GM23338 (cell line): ENCODE measurements around the gene CD79A. TPM values are rescaled to one million over a fixed set of nuclear protein-coding genes. Genes with fewer than 3 reads are reported as not detected.

Source experiments
- ATAC-seq: fragments of 200-7000 bp; cut with Tn5 transposase; 3 replicates; pipeline ENCODE4 v1.9.1; 2020
- DNase-seq: peaks from one replicate; pipeline ENCODE4 v3.0.0-alpha.2; 2015; ENCODE audit warnings: low spot score
- H2AFZ ChIP-seq: fragments of 200-600 bp; sonication (generic); 2 replicates; pipeline ENCODE4 v1.8.0; 2016; ENCODE audit warnings: antibody characterized with exemption, mild to moderate bottlenecking, moderate library complexity
- H3F3A ChIP-seq: fragments of 200-600 bp; sonication (generic); replicated peaks from 2 replicates; pipeline ENCODE4 v1.8.0; 2017; ENCODE audit warnings: antibody characterized with exemption, mixed run types, low read depth
- H3K27ac ChIP-seq: fragments of 200-600 bp; sonication (generic); 2 replicates; pipeline ENCODE4 v1.6.1; 2016; ENCODE audit warnings: low read depth
- H3K27me3 ChIP-seq: fragments of 200-600 bp; sonication (generic); 2 replicates; pipeline ENCODE4 v1.8.0; 2016; ENCODE audit warnings: mild to moderate bottlenecking, mixed run types, moderate library complexity; ENCODE audit not compliant: insufficient read depth
- H3K36me3 ChIP-seq: fragments of 200-600 bp; sonication (generic); 2 replicates; pipeline ENCODE4 v1.8.0; 2016; ENCODE audit warnings: mild to moderate bottlenecking; ENCODE audit not compliant: insufficient read depth
- H3K4me1 ChIP-seq: fragments of 200-600 bp; sonication (generic); 2 replicates; pipeline ENCODE4 v1.8.0; 2016; ENCODE audit warnings: mild to moderate bottlenecking, moderate library complexity; ENCODE audit not compliant: insufficient read depth
- H3K4me2 ChIP-seq: fragments of 200-600 bp; sonication (generic); 2 replicates; pipeline ENCODE4 v1.7.1; 2017; ENCODE audit warnings: mixed run types
- H3K4me3 ChIP-seq: fragments of 200-600 bp; sonication (generic); 2 replicates; pipeline ENCODE4 v1.6.1; 2016; ENCODE audit warnings: mixed run types
- H3K79me2 ChIP-seq: fragments of 200-600 bp; sonication (generic); replicated peaks from 2 replicates; pipeline ENCODE4 v1.8.0; 2017; ENCODE audit warnings: mild to moderate bottlenecking; ENCODE audit not compliant: insufficient read depth
- H3K9me2 ChIP-seq: fragments of 200-600 bp; sonication (generic); 2 replicates; pipeline ENCODE4 v1.8.0; 2017; ENCODE audit not compliant: insufficient read depth
- H4K20me1 ChIP-seq: fragments of 200-600 bp; sonication (generic); replicated peaks from 2 replicates; pipeline ENCODE4 v1.8.0; 2017; ENCODE audit warnings: mild to moderate bottlenecking; ENCODE audit not compliant: insufficient read depth
- H3K27ac Mint-ChIP-seq: 2 replicates; pipeline ENCODE4 v1.8.0; 2020; ENCODE audit warnings: inconsistent platforms, mild to moderate bottlenecking, moderate library complexity, mixed read lengths
- H3K27me3 Mint-ChIP-seq: 3 replicates; pipeline ENCODE4 v1.8.0; 2022; ENCODE audit warnings: low read depth, mild to moderate bottlenecking, moderate library complexity, mixed read lengths, inconsistent platforms; ENCODE audit not compliant: insufficient read depth, poor library complexity
- H3K36me3 Mint-ChIP-seq: 3 replicates; pipeline ENCODE4 v1.8.0; 2021; ENCODE audit warnings: low read depth, mild to moderate bottlenecking, inconsistent platforms, moderate library complexity, mixed read lengths
- H3K4me1 Mint-ChIP-seq: 3 replicates; pipeline ENCODE4 v1.8.0; 2020; ENCODE audit warnings: mild to moderate bottlenecking, inconsistent platforms, mixed read lengths
- H3K4me3 Mint-ChIP-seq: 3 replicates; pipeline ENCODE4 v1.8.0; 2021; ENCODE audit warnings: moderate library complexity, mild to moderate bottlenecking, inconsistent platforms, mixed read lengths
- H3K9me3 Mint-ChIP-seq: 3 replicates; pipeline ENCODE4 v1.8.0; 2020; ENCODE audit warnings: moderate library complexity, mild to moderate bottlenecking, inconsistent platforms, mixed read lengths
- CREB1 ChIP-seq: fragments of 250-450 bp; sonication (Bioruptor Pico); IDR thresholded peaks from 2 replicates; pipeline ENCODE4 v1.5.0; 2020; ENCODE audit warnings: low read depth, mild to moderate bottlenecking, moderate library complexity
- CTCF ChIP-seq, 2 experiments: fragments of 200-600 bp in 1 of 2; sonication (generic) in 1 of 2; conservative IDR thresholded peaks; 2 replicates each; pipeline versions ENCODE4 v1.5.1 to v1.6.1; 2016 to 2017; ENCODE audit warnings: antibody characterized with exemption in 2 of 2, low read depth in 2 of 2, mild to moderate bottlenecking in 2 of 2, moderate library complexity in 1 of 2
- ETS1 ChIP-seq: IDR thresholded peaks from 2 replicates; pipeline ENCODE4 v1.6.1; 2016; ENCODE audit warnings: antibody characterized with exemption
- EZH2 ChIP-seq: fragments of 200-600 bp; sonication (generic); IDR thresholded peaks from one replicate; pipeline ENCODE4 v1.8.0; 2017; ENCODE audit warnings: antibody characterized with exemption, mild to moderate bottlenecking, low read depth; ENCODE audit not compliant: unreplicated experiment
- EZH2phosphoT487 ChIP-seq: fragments of 200-600 bp; sonication (generic); IDR thresholded peaks from one replicate; pipeline ENCODE4 v1.8.1; 2018; ENCODE audit warnings: antibody characterized with exemption; ENCODE audit not compliant: unreplicated experiment
- NANOG ChIP-seq: IDR thresholded peaks from 2 replicates; pipeline ENCODE4 v1.6.1; 2016; ENCODE audit warnings: antibody characterized with exemption, borderline replicate concordance
- POLR2AphosphoS5 ChIP-seq: IDR thresholded peaks from 2 replicates; pipeline ENCODE4 v1.6.1; 2016; ENCODE audit warnings: antibody characterized with exemption, low read depth
- STAT1 ChIP-seq: IDR thresholded peaks from one replicate; pipeline ENCODE4 v1.6.1; 2016; ENCODE audit warnings: antibody characterized with exemption; ENCODE audit not compliant: unreplicated experiment
- ZNF114 ChIP-seq: fragments of 250-450 bp; sonication (Bioruptor Pico); IDR thresholded peaks from 2 replicates; pipeline ENCODE4 v1.5.0; 2020; ENCODE audit warnings: mild to moderate bottlenecking, moderate library complexity
- ZNF331 ChIP-seq: fragments of 250-450 bp; sonication (Bioruptor Pico); IDR thresholded peaks from 2 replicates; pipeline ENCODE4 v1.5.0; 2020; ENCODE audit warnings: low read depth, mild to moderate bottlenecking, moderate library complexity
- polyA plus RNA-seq: library from polyadenylated mRNA; unstranded; fragments of >200 nt; fragmentation: Nextera tagmentation; extraction: Ambion mirVana; gene quantifications from 2 replicates; pipeline ENCODE4 v1.2.1, GENCODE V29; 2016
- total RNA-seq: library from RNA; depleted of rRNA; stranded (reverse); fragments of >200 nt; shearing (Covaris generic); gene quantifications from 2 replicates; pipeline ENCODE4 v1.2.3, GENCODE V29; 2014
- TF ChIP-seq, protein P1 (sequence below): IDR thresholded peaks from one replicate; pipeline ENCODE4 v1.6.1; 2018; ENCODE audit warnings: antibody characterized with exemption; ENCODE audit not compliant: unreplicated experiment
- TF ChIP-seq, protein P2 (sequence below): fragments of 250-450 bp; sonication (Bioruptor Pico); IDR thresholded peaks from 2 replicates; pipeline ENCODE4 v1.5.0; 2020; ENCODE audit warnings: mild to moderate bottlenecking, moderate library complexity

CD79A gene
- total and polyA plus RNA-seq, 2 experiments from 2014 or later, result 0.27 TPM; not detected in 1

- peak overlapping the region; percentile 70; the same call in 1 of the 2 replicates for H3K27ac Mint-ChIP-seq
- peaks cover 72% of the 10 kb centered on the region for H3K79me2 ChIP-seq
- peak overlapping the region; percentile 69 for H3K4me3 ChIP-seq
- TF ChIP-seq CTCF (conservative IDR thresholded peaks at IDR 0.05; ENCODE audit: low read depth in 2 of 2), result no peak
- no peak for TF ChIP-seq STAT1
- TF ChIP-seq NANOG, result no peak
- no peak for TF ChIP-seq ZNF331 (CRISPR knock-in tag)
- no peak for TF ChIP-seq EZH2
- TF ChIP-seq POLR2AphosphoS5, result no peak
- TF ChIP-seq, protein P1, sequence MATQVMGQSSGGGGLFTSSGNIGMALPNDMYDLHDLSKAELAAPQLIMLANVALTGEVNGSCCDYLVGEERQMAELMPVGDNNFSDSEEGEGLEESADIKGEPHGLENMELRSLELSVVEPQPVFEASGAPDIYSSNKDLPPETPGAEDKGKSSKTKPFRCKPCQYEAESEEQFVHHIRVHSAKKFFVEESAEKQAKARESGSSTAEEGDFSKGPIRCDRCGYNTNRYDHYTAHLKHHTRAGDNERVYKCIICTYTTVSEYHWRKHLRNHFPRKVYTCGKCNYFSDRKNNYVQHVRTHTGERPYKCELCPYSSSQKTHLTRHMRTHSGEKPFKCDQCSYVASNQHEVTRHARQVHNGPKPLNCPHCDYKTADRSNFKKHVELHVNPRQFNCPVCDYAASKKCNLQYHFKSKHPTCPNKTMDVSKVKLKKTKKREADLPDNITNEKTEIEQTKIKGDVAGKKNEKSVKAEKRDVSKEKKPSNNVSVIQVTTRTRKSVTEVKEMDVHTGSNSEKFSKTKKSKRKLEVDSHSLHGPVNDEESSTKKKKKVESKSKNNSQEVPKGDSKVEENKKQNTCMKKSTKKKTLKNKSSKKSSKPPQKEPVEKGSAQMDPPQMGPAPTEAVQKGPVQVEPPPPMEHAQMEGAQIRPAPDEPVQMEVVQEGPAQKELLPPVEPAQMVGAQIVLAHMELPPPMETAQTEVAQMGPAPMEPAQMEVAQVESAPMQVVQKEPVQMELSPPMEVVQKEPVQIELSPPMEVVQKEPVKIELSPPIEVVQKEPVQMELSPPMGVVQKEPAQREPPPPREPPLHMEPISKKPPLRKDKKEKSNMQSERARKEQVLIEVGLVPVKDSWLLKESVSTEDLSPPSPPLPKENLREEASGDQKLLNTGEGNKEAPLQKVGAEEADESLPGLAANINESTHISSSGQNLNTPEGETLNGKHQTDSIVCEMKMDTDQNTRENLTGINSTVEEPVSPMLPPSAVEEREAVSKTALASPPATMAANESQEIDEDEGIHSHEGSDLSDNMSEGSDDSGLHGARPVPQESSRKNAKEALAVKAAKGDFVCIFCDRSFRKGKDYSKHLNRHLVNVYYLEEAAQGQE, result no peak
- TF ChIP-seq, protein P2, sequence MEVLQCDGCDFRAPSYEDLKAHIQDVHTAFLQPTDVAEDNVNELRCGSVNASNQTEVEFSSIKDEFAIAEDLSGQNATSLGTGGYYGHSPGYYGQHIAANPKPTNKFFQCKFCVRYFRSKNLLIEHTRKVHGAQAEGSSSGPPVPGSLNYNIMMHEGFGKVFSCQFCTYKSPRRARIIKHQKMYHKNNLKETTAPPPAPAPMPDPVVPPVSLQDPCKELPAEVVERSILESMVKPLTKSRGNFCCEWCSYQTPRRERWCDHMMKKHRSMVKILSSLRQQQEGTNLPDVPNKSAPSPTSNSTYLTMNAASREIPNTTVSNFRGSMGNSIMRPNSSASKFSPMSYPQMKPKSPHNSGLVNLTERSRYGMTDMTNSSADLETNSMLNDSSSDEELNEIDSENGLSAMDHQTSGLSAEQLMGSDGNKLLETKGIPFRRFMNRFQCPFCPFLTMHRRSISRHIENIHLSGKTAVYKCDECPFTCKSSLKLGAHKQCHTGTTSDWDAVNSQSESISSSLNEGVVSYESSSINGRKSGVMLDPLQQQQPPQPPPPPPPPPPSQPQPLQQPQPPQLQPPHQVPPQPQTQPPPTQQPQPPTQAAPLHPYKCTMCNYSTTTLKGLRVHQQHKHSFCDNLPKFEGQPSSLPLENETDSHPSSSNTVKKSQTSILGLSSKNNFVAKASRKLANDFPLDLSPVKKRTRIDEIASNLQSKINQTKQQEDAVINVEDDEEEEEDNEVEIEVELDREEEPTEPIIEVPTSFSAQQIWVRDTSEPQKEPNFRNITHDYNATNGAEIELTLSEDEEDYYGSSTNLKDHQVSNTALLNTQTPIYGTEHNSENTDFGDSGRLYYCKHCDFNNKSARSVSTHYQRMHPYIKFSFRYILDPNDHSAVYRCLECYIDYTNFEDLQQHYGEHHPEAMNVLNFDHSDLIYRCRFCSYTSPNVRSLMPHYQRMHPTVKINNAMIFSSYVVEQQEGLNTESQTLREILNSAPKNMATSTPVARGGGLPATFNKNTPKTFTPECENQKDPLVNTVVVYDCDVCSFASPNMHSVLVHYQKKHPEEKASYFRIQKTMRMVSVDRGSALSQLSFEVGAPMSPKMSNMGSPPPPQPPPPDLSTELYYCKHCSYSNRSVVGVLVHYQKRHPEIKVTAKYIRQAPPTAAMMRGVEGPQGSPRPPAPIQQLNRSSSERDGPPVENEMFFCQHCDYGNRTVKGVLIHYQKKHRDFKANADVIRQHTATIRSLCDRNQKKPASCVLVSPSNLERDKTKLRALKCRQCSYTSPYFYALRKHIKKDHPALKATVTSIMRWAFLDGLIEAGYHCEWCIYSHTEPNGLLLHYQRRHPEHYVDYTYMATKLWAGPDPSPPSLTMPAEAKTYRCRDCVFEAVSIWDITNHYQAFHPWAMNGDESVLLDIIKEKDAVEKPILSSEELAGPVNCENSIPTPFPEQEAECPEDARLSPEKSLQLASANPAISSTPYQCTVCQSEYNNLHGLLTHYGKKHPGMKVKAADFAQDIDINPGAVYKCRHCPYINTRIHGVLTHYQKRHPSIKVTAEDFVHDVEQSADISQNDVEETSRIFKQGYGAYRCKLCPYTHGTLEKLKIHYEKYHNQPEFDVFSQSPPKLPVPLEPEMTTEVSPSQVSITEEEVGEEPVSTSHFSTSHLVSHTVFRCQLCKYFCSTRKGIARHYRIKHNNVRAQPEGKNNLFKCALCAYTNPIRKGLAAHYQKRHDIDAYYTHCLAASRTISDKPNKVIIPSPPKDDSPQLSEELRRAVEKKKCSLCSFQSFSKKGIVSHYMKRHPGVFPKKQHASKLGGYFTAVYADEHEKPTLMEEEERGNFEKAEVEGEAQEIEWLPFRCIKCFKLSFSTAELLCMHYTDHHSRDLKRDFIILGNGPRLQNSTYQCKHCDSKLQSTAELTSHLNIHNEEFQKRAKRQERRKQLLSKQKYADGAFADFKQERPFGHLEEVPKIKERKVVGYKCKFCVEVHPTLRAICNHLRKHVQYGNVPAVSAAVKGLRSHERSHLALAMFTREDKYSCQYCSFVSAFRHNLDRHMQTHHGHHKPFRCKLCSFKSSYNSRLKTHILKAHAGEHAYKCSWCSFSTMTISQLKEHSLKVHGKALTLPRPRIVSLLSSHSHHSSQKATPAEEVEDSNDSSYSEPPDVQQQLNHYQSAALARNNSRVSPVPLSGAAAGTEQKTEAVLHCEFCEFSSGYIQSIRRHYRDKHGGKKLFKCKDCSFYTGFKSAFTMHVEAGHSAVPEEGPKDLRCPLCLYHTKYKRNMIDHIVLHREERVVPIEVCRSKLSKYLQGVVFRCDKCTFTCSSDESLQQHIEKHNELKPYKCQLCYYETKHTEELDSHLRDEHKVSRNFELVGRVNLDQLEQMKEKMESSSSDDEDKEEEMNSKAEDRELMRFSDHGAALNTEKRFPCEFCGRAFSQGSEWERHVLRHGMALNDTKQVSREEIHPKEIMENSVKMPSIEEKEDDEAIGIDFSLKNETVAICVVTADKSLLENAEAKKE, result no peak
- no peak for TF ChIP-seq ZNF114 (CRISPR knock-in tag)
- TF ChIP-seq EZH2phosphoT487, result no peak
- no peak for TF ChIP-seq CREB1 (CRISPR knock-in tag)
- no peak for TF ChIP-seq ETS1
- DNase-seq, result no peak
- no peak overlapping the region for H2AFZ ChIP-seq
- peaks cover 65% of the 10 kb centered on the region for H3F3A ChIP-seq
- H3K27ac ChIP-seq, result peak overlapping the region; percentile 98
- H3K4me1 ChIP-seq, result peaks cover 41% of the 10 kb centered on the region
- H3K27me3 Mint-ChIP-seq, result peaks cover 28% of the 10 kb centered on the region
- no peaks in the 10 kb centered on the region for H3K9me2 ChIP-seq
- peak overlapping the region; percentile 85 for H3K4me3 Mint-ChIP-seq
- no peaks in the 10 kb centered on the region for H3K27me3 ChIP-seq
- peaks cover 42% of the 10 kb centered on the region for H3K4me1 Mint-ChIP-seq
- peaks cover 3% of the 10 kb centered on the region; the same call in 1 of the 3 replicates for H3K9me3 Mint-ChIP-seq
- peaks cover 63% of the 10 kb centered on the region for H3K36me3 ChIP-seq
- H3K36me3 Mint-ChIP-seq, result peaks cover 72% of the 10 kb centered on the region
- H3K4me2 ChIP-seq, result peak overlapping the region; percentile 99
- ATAC-seq, result no peak
- H4K20me1 ChIP-seq, result peaks cover 60% of the 10 kb centered on the region
Measured at GRCh38 chr19:41862445-41862986, 14.6 kb upstream of the CD79A start.
